HG03457 (cell line): Measurements from ENCODE around the gene GPRC5D.

Source experiments
- ATAC-seq: cut with Tn5 transposase; IDR thresholded peaks from one replicate; pipeline ENCODE4 v1.9.1; 2021; ENCODE audit warnings: moderate number of reproducible peaks; ENCODE audit not compliant: unreplicated experiment

GPRC5D gene

DNA sequence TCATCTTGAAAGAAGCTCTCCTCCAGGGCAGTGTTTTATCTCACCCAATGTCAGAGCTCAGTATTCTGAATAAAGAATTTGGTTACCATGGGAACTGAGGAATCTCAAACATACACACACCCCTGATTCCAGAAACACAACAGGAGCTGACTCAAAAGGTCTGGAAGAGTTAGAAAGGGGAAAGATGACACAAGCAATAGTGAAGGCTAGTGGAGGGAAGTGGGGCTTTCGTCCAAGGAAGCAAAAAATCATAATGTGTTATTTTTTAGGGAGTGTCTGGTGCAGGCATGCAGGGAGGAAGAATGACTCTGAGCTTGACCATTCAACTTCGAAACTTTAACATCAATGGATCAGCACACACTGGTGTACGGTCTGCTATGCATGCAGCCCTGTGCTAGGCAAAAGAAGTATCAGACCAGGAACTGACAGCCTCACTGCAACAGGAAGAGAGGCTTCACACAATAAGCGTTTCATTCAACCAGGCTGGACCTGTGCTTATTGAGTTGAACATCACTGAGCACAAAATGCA is 27.8 kb upstream of the GPRC5D start:
- no peak for ATAC-seq

DNA sequence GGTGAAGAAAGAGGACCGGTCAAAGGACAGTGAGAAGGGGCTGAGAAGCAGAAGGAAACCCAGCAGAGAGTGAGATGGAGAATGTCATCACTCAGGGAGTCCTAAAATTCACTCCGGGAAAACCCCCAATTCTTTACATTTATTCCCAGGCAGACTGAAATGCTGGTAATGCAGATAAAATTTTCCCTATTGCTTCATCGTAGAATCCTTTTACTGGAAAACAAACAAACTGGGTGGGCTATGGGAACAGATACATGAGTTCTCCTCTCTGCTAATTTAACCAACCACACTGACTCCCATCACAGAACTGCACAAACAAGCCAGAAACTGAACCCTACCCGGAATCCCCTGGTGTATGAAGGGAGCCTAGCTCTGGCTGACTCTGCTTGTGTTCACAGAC is 27.2 kb upstream of the GPRC5D start:
- no peak for ATAC-seq

DNA sequence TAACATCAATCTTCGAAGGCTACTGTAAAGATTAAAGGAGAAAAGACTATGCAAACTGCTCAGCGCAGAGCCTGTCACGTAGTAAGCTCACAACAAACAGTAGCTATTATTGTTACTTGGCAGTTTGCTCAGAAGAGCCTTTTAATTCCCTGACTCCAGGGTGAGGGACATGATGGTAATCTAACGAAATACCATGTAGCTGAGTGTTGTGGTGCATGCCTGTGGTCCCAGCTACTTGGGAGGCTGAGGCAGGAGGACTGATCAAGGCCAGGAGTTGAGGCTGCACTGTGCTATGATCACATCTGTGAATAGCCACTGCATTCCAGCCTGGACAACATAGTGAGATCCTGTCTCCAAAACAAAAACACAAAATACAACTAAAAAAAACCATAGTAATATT is 25.3 kb upstream of the GPRC5D start:
- no peak for ATAC-seq

DNA sequence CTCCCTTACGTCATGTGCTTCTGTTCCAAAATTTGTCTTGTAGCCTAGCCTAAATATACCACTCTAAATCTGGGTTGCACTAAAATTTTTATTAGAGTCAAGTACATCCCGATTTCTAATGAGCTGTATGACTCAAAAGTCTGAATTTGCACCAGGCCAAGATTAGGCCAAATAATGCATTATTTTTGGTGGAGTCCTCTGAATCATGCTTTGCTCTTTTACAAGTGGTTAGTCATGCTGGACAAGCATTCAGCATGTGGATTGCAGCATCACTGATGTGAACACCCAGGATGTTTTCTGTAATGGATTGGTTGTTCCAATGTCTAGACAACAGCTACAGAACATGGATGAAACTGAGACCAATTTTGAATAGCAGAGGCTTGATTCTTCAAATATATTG is 24.4 kb upstream of the GPRC5D start:
- no peak for ATAC-seq

DNA sequence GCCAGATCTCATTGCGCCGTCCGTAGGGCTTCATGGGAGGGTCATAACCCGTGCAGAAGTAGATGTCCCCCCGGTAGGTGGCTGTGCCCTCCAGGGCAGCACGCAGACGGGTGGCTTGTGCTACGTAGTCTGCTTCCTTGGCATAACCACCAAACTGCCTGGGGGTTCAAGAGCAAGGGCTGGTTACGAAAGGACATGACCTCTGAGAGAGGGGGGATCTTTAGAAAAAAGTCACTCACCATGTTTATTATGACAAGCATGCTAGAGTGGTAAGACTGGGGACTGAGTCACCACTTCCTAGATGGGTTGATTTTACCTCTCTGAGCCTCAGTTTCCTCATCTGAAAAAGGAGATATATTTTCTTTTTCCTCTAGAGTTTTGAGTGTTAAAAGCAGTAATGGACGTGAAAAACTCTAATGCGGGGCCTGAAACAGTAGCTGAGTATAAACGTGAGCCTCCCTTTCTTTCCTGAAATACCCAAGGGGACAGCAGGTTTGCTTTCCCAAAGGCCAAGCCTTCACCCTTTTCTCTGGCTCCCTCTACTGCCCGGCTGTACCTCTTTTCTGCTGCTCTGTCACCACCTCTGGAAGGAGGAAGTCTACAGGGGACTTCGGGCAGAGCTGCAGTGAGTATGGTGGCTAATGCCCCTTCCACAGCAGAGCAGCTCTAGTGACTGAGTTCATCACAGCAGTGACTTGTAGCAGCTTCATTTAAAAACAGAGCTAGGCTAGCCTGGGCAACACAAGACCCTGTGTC is 23.5 kb upstream of the GPRC5D start:
- no peak for ATAC-seq

DNA sequence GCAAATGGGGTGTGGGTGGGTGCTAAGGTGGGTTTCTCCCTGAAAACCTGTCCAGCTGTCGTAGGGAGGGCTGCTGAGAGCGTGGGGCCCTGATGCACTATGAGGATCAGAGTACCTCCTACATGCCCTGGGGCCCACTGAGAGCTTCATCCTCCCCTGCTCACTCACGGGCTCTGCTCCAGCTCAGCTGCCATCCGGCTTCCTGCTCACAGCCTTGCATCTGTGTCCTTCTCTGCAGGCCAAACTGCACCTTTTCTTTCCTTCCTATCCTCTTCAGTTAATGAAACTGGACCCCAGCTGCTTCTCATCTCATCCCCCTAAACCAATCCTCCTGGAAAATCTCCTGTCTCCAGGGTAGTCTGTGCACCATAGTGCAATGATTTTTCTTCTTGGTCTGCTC is 22.2 kb upstream of the GPRC5D start:
- no peak for ATAC-seq

DNA sequence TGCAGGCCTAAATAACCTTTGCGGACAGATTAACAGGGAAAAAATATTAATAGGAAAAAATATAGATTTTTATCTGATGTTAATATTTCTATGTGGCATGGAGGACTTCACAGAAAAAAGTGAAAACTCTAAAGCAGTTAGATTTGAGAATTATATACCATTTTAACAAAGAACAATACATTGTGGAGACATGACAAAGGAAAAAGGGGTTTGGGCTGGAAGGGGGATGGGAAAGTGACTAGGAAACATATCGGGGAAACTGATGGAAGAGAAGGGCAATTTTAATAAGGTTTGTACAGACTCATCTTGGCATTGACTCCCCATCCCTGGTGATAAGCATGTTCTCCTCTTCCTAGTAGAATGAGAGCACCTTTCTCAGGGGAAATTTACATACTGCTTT is 21.0 kb upstream of the GPRC5D start:
- no peak for ATAC-seq

DNA sequence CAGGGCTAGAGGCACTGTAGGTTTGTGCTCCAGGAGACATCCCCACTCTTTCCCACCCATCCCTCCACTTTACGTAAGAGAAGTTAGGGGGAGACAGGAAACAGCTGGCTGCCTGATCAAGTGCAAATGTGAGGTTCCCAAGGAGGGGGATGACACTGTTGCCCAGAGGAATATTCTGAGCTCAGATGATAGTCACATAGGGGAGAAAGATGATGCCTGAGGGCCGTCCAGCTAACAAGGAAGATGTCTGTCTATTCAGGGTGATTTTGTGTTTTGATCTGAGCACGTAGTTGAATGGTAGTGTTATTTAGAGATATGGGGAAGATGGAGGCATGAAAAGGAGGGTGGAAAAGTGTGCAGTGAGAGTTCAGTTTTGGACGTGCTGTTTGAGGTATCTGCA is 13.9 kb upstream of the GPRC5D start:
- no peak for ATAC-seq

DNA sequence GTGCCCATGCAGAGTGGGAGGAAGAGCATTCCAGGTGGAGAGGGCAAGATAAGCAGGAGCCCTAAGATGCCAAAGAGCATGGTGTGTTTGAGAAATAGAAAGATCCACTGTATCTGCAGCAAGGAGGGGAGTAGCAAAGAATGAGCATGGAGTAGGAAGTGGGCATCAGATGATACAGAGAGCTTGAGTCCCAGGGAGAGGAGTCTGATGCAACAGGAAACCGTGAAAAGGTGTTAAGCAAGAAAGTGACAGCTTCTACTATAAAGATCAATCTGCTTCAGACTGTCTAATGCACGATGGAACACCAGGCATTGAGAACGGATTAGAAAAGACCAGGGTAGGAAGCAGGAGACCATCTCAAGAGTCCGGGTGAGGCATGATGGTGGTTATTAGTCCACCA is 12.3 kb upstream of the GPRC5D start:
- no peak for ATAC-seq

DNA sequence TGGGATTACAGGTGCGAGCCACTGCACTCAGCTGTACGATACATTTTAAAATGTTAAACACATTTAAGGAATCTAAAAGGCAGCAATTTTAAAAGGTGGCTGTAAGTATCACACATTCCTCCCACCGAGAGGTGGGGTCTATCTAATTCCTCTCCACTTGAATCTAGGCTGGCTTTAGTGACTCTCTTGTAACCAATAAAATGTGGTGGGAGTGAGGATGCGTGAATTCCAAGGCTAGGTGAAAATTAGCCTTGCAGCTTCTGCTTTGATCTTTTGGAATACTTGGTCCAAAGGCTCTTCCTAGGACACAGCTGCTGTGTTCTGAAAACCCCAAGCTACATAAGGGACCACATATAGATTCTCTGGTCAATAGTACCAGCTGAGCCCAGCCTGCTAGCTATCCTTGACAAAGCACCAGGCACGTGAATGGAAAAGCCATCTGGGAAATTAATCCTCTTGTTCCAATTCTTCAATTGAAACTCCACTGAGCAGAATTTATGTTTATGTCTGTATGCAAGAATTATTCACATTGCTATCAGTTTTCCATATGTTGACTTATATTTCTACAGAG is 8.8 kb upstream of the GPRC5D start:
- ATAC-seq, result no peak

DNA sequence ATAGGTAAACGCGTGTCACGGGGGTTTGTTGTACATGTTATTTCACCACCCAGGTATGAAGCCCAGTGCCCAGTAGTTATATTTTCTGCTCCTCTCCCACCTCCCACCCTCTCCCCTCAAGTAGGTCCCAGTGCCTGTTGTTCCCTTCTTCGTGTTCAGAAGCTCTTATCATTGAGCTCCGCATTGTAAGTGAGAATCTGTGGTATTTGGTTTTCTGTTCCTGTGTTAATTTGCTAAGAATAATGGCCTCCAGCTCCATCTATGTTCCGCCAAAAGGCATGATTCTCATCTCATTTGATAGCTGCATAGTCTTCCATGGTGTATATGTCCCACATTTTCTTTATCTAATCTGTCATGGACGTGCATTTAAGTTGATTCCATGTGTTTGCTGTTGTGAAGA is 6.9 kb upstream of the GPRC5D start:
- ATAC-seq, result no peak

DNA sequence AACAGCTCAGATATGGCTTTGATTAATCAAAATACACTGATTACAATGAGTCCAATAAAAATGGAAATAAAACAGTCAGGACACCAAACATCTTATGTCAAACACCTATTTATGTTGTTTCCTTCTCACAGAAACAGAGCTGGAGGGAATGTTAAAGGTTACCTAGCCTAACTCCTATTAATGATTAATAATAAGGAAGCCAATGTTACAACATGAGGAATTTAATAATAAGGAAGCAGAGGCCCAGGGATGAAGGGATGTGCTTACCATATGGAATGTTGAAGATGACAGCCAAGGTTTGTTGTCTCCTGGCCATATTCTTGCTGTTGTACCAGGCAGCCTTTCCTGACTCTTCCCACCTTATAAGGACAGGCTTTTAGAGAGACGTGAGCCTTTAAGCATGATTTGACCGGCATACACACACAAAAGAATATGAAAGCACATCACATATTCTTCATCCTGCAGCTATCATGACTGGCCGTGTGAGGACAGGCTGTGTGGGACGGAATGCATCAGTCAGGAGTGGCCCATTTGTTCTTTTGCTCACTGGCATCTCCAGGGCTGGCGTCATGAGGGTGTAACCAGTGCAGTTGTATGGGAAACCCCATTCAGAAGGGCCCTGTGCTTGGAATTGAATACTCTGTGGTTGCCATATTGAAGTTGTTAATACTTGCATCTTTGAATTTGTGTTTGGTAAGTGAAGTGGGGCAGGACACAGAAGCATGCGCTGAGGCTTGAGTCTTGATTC is 3.1 kb upstream of the GPRC5D start:
- no peak for ATAC-seq

DNA sequence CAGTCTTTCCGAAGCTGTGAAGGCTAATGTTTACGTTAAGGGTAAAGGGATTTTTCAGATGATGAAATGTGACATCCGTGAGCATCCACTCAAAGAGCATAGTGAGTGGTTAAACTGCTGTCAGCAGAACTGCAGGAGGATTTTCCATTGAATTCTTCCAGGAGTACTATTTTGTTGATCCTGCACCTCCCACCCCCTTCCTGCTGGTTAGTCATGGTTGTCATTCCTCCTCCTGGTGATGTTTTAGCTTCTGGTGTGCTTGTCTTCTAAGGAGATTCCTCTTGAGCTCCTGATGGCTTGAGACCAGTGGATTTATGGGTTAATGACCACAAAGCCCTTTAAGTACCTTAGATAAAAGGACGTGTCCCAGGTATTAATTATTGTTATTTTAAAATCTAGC is 2.4 kb upstream of the GPRC5D start:
- ATAC-seq, result no peak

DNA sequence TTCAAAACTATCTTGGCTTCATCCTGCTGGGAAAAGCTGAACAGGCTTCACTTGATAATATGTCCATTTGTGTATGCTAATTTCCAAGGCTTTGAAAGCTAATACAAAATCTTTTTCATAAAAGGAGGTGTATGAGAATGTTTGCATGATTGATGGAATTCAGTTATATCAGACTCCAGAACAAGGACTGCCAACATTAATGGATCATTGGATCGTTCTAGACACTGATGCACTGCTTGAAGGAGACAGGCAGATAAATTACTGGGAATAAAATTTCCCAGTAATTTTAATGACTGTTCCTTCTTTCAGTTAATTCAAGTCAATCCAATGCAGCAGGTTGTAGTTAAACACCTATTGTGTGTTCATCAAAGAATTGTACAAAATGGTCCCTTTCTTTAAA is 466 bp downstream of the GPRC5D start:
- no peak for ATAC-seq

DNA sequence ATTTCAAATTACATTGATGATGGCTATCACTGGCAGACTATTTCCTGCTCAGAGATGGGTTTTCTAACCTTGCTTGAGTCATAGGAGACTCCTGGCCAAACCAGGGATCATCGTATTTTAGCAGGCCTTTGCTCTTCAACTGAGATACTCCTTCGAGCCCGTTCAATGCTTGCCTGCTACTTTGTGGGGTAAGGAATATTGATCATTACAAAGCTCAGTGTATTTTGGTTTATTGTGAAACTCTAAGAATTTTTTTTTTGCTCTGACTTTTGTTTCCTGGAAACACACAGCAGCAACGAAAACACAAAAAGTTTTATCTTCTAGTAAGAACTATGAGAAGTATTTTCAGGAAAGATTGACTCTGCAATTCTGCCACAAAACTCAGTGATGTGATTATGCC is 4.1 kb downstream of the GPRC5D start:
- no peak for ATAC-seq

DNA sequence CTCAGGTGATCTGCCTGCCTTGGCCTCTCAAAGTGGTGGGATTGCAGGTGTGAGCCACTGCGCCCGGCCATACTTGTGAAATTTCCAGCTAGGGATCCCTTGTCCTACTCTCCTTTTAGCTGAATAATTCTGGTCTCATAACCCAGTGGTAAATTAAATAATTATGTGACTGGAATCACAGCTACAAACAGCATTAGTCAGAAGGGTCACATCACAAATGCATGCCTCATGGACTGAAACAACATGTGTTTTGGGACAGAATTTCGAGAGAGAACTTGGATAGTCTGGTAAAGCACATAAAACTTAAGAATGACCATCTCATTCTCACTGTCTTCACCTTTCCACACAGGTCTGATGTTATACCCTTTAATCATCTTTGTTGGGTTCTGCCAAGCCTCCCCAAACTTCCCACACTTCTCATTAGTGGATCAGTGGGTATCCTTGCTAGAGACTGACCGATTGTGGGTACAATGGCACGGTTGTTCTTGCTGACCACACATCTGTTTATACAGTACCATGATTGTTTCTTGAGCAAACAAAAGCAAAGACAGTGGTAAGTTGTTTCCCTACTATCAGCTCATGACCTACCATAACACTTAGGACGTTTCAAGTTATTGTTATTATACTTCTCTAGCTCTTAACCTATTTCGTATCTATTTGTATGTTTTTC is 5.1 kb downstream of the GPRC5D start:
- ATAC-seq, result no peak

DNA sequence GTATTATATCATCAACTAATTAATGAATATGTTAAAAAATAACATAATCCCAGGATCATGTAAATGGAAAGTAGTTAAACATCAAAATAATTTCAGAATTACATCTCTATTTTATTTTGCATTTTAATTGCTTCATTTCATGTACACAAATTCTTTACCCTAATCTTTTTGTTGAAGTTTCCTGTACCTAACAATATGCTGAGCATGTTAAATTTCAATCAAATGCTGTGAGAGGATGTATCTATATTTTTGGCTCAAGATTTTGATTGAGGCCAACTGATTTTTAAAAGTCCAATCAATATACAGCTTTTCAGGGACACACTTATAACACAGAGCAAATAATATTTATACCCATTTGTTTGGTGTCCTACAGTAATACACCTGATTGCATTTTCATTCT is 6.4 kb downstream of the GPRC5D start:
- ATAC-seq, result no peak

DNA sequence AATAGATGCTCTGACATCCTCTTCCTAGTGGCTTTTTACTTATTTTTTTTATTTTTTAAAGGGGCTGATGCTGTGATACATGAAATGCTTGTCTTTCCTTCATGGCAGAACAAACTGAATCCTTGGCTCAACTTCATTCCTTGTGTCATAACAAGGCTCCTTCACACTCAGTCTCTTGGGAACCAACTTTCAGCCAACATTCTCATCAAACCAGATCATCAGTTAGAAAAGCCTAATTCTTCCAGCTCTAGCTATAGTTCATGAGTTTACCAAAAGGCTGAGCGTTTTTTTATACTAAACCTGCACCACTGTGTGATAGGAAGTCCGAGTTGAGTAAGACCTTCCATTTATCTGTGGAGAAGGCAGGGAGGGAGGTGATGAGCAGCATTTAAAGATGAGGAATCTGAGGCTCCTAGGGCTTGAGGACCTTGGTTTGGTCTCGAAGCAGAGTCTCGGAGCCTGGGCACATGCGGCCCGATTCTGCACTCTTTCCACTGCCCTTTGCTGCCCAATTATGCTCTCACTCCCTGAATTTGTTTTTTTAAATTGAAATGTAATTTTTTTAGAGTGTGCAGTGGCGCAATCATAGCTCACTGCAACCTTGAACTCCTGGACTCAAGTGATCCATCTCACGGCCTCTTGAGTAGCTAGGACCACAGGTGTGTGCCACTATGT is 8.2 kb downstream of the GPRC5D start:
- no peak for ATAC-seq

DNA sequence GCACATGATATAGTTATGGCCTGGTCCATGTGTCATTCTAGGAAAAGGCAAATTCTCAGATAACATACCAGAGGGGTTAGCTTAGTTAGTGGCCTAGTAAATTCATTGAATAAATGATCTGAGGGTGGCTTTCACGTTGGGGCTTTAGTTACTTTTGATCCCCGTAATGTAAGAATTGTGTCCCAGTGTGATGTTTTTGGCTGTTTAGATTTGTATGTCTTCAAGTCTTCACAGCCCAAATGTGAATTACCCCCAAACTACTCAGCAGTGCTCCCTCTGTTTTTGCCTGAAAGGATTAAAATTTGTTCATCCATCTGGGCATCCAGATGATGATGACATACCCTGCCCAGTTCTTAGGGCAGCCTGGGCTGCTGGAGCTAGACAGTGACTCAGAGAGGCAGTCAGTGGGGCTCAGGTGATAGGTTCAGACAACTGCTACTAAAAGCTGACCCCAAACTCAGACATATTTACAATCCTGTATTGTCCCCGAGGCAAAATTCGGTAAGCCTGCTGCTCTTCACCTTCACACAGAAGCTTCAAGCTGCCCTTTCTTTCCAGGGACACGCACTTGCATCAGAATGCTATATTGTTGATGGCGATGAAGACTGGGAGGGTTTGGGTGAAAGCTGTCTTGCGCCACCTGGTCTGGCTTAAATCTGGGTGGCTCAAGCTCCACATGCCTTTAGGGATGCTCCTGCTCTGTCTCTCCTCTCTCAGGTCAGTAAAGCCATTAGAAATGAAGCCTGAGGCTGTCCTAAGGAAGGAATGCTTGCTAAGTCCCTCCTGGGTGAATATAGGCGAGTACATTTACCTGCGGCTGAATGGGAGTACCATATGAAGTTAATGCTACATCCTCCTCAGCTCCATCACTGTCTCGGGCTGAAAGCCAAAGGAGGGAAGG is 10.3 kb downstream of the GPRC5D start:
- ATAC-seq, result no peak

DNA sequence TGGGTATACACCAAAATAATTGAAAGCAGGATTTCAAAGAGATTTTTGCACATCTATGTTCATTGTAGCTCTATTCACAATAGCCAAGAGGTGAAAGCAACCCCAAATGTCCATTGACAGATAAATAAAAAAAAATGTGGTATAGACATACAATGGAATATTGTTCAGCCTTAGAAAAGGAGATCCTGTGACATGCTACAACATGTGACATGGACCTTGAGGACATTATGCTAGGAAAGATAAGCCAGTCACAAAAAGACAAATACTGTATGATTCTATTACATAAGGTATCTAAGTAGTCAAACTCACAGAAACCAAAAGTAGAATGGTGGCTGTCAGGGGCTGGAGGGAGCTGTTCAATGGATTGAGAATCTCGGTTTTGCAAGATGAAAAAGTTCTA is 12.1 kb downstream of the GPRC5D start:
- ATAC-seq, result no peak
